ENCODE data around the gene NUMB.
"Not testable (repeated sequence)": the region's sequence is repeated elsewhere in the genome, so short reads cannot be mapped to it uniquely, and the experiment has no call there.

NUMB gene

DNA sequence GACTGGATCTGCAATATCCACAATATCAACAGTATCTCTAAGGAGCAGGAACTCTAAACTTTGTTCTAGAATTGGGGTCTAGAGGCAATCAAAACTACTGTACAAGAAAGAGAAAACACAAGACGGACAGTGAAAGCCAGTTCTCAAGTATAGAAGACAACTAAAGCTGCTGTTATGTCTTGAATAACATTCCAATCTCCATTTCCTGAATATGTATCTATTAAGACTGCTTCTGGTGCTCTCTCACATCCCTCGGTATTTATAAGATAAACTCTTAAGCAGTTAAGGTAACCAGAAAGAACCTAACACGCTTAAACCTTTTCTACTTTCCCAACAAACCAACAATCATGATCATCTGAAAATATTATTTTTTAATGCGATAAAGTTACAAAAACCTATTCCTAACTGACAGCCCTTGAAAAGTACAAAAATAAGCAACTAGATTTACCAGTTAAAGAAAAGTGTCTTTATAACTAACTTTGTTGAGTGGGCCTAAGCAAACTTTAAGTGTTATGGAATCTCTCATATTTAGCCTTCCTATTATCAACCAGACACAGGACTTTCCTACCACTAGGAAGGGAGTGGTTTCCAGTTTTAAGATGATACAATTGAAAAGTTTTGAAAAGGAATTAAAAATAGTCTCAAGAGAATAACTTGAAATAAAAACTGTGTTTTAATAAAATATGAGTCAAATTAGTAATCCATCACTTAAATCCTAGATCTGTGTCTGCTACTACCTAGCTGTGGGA, 30.7 kb downstream of the NUMB start:
- Histone ChIP-seq H3K9ac (no peak overlapping the region), H4K20me1 (peaks cover 60% of the 10 kb centered on the region), H3K9me3 (no peaks in the 10 kb centered on the region), H3K36me3 (peaks cover 8% of the 10 kb centered on the region; the same call in 1 of the 2 replicates), H3K4me3 (no peak overlapping the region), H3K4me2 (no peak overlapping the region), H3K4me1 (peaks cover 21% of the 10 kb centered on the region), H3K27me3 (no peaks in the 10 kb centered on the region), H3K27ac (no peak overlapping the region)
- no peak for TF ChIP-seq Cebpa-rat (IDR thresholded peaks at IDR 0.05)

DNA sequence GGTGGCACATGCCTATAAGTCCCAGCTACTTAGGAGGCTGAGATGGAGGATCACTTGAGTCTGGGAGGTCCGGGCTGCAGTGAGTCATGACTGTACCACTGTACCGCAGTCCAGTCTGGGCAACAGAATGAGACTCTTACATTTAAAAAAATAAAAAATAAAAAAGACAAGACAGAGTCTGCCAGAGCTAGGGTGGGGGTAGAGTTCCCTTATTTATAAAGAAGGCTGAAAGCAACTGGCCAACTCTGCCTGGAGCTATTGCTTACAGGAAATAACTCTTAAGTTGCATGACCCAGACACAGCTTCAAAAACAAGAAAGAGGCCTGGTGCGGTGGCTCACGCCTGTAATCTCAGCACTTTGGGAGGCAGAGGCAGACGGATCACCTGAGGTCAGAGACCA, 31.5 kb downstream of the NUMB start:
- Histone ChIP-seq H3K9ac (no peak overlapping the region), H3K4me2 (no peak overlapping the region), H4K20me1 (peaks cover 61% of the 10 kb centered on the region), H3K36me3 (peaks cover 15% of the 10 kb centered on the region; the same call in 1 of the 2 replicates), H3K27ac (no peak overlapping the region), H3K4me3 (no peak overlapping the region), H3K27me3 (no peaks in the 10 kb centered on the region), H3K4me1 (peaks cover 21% of the 10 kb centered on the region), H3K9me3 (no peaks in the 10 kb centered on the region)
- TF ChIP-seq Cebpa-rat (IDR thresholded peaks at IDR 0.05): no peak

DNA sequence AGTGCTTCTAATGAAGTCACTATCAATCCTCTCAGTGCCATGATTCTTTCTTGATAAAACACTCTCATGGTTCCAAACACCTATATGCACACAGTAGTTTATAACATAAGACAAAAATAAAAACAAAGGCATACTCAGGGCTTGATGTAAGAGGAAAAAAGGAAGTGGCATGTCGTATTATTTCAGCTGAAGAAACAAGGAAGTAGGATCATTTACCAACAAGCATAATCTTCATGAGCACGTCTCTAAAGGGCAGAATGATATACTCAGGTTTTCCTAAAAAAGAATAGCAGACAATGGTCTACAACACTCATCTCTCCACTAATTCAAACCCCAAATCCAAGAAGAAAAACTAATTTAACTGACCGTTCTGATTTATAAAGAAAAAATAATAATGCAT, 33.9 kb downstream of the NUMB start:
- TF ChIP-seq Cebpa-rat (IDR thresholded peaks at IDR 0.05): no peak
- peaks cover 21% of the 10 kb centered on the region for H3K4me1 ChIP-seq
- H3K4me2 ChIP-seq: peak overlapping the region; percentile 34; the same call in 1 of the 2 replicates
- H3K4me3 ChIP-seq: no peak overlapping the region
- no peak overlapping the region for H3K27ac ChIP-seq
- no peaks in the 10 kb centered on the region for H3K9me3 ChIP-seq
- no peak overlapping the region for H3K9ac ChIP-seq
- H3K36me3 ChIP-seq: peaks cover 30% of the 10 kb centered on the region
- no peaks in the 10 kb centered on the region for H3K27me3 ChIP-seq
- H4K20me1 ChIP-seq: peaks cover 61% of the 10 kb centered on the region

DNA sequence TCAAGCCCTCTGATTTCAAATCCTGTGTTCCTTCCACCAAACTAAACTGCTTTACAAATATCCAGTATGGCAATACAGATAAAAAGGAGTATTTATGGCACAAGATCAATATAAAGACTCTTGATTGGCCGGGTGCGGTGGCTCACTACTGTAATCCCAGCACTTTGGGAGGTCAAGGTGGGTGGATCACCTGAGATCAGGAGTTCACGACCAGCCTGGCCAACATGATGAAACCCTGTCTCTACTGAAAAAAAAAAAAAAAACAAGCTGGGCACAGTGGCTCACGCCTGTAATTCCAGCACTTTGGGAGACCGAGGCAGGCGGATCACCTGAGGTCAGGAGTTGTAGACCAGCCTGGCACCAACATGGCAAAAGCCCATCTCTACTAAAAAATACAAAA, 35.3 kb downstream of the NUMB start:
- Histone ChIP-seq H3K4me1 (peaks cover 21% of the 10 kb centered on the region), H3K36me3 (peaks cover 31% of the 10 kb centered on the region), H4K20me1 (peaks cover 56% of the 10 kb centered on the region)
- H3K4me2 ChIP-seq, H3K4me3 ChIP-seq, H3K27ac ChIP-seq, H3K27me3 ChIP-seq, H3K9me3 ChIP-seq, H3K9ac ChIP-seq: not testable (repeated sequence)

DNA sequence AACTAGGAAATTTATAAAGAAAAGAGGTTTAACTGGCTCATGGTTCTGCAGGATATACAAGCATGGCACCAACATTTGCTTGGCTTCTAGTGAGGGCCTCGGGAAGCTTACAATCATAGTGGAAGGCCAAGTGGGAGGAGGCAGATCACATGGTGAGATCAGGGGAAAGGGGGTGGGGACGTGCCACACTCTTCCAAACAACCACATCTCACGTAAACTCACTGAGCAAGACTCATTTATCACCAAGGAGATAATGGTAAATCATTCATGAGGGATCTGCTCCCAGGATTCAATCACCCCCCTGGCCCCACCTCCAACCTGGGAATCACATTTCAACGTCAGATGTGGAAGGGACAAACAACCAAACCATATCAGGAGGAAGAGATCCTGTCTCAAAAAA, 35.8 kb downstream of the NUMB start:
- peaks cover 55% of the 10 kb centered on the region for H4K20me1 ChIP-seq
- H3K4me3 ChIP-seq: no peak overlapping the region
- H3K9ac ChIP-seq: no peak overlapping the region
- peaks cover 20% of the 10 kb centered on the region for H3K4me1 ChIP-seq
- no peak overlapping the region for H3K27ac ChIP-seq
- no peak for TF ChIP-seq Cebpa-rat (IDR thresholded peaks at IDR 0.05)
- no peaks in the 10 kb centered on the region; the same call in 1 of the 2 replicates for H3K9me3 ChIP-seq
- H3K36me3 ChIP-seq: peaks cover 31% of the 10 kb centered on the region
- H3K27me3 ChIP-seq: no peaks in the 10 kb centered on the region
- no peak overlapping the region for H3K4me2 ChIP-seq

DNA sequence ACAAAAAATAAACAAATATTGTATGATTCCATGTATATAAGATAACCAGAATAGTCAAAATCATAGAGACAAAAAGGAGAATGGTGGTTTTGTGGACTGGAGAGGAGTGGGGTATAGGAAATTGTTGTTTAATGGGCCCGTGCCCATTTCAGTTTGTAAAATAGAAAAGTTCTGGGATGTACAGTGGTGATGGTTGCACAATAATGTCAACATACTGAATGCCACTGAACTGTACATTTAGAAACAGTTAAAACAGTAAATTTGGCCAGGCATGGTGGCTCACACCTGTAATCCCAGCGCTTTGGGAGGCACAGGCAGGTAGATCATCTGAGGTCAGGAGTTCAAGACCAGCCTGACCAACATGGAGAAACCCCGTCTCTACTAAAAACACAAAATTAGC, 40.1 kb downstream of the NUMB start:
- H3K4me3 ChIP-seq: no peak overlapping the region
- H3K4me1 ChIP-seq: peaks cover 8% of the 10 kb centered on the region; the same call in 1 of the 2 replicates
- peaks cover 37% of the 10 kb centered on the region for H3K36me3 ChIP-seq
- no peak overlapping the region for H3K9ac ChIP-seq
- H3K27me3 ChIP-seq: no peaks in the 10 kb centered on the region
- no peak overlapping the region for H3K27ac ChIP-seq
- no peak overlapping the region for H3K4me2 ChIP-seq
- H3K9me3 ChIP-seq: peaks cover 11% of the 10 kb centered on the region
- peaks cover 68% of the 10 kb centered on the region for H4K20me1 ChIP-seq
- TF ChIP-seq Cebpa-rat (IDR thresholded peaks at IDR 0.05): no peak

DNA sequence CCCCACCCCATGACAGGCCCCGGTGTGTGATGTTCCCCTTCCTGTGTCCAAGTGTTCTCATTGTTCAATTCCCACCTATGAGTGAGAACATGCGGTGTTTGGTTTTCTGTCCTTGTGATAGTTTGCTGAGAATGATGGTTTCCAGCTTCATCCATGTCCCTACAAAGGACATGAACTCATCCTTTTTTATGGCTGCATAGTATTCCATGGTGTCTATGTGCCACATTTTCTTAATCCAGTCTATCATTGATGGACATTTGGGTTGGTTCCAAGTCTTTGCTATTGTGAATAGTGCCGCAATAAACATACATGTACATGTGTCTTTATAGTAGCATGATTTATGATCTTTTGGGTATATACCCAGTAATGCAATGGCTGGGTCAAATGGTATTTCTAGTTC, 52.1 kb downstream of the NUMB start:
- H3K36me3 ChIP-seq: peaks cover 41% of the 10 kb centered on the region
- not testable (repeated sequence) for H3K9ac ChIP-seq, H3K4me2 ChIP-seq

DNA sequence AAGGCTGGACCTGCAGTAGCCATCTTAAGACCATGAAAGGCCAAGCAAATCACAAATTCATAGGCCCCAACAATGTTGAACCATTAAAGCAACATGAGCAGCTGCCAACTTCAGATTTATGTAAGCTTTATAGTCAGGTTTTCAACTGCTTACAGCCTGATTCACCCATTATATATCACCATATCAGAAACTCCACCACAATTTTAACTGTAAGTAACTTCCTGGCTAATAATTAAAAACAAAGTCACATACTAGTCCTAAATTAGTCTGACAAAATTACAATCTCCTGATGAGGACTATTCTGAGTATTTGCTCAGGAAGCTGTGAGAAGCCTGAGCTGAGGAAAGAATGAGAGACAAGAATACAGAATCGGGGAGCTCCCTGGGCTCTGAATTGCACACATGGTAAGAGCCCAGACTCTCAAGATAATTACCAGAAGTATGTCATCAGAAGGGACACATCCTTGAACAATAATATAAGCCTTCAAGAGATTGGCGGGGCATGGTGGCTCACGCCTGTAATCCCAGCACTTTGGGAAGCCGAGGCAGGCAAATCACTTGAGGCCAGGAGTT, 55.1 kb downstream of the NUMB start:
- Histone ChIP-seq H3K36me3 (peaks cover 45% of the 10 kb centered on the region), H4K20me1 (peaks cover 22% of the 10 kb centered on the region; the same call in 1 of the 2 replicates), H3K4me3 (no peak overlapping the region), H3K27ac (no peak overlapping the region), H3K27me3 (no peaks in the 10 kb centered on the region), H3K9me3 (peaks cover 31% of the 10 kb centered on the region), H3K4me2 (no peak overlapping the region), H3K9ac (no peak overlapping the region), H3K4me1 (peaks cover 24% of the 10 kb centered on the region)
- TF ChIP-seq Cebpa-rat (IDR thresholded peaks at IDR 0.05): no peak

More for the DNA sequence above, 52.1 kb downstream of the NUMB start:
- Histone ChIP-seq H4K20me1 (peaks cover 18% of the 10 kb centered on the region; the same call in 1 of the 2 replicates), H3K9me3 (peaks cover 15% of the 10 kb centered on the region), H3K4me1 (peaks cover 12% of the 10 kb centered on the region)
- H3K27ac ChIP-seq, H3K4me3 ChIP-seq, H3K27me3 ChIP-seq: not testable (repeated sequence)

DNA sequence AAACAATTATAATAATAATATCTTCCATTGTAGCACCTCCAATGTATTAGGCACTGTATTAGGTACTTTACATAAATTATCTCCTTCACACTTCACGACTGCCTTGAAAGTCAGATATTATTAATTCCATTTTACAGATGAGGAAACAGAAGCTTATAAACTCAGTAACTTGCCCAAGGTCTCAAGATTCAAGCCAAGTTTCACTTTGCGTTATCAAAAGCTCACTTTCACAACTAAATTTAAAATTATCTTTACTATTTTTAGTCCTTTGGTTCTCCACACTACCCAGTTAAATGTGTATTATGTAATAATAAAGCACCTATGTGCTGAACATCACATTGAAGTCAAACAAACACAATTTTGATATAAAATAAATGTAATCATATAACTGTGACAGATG, 55.8 kb downstream of the NUMB start:
- no peak overlapping the region for H3K4me3 ChIP-seq
- no peak overlapping the region for H3K4me2 ChIP-seq
- H3K27ac ChIP-seq: no peak overlapping the region
- peaks cover 24% of the 10 kb centered on the region for H3K4me1 ChIP-seq
- peaks cover 45% of the 10 kb centered on the region for H3K36me3 ChIP-seq
- H3K27me3 ChIP-seq: no peaks in the 10 kb centered on the region
- H3K9me3 ChIP-seq: peaks cover 31% of the 10 kb centered on the region
- TF ChIP-seq Cebpa-rat (IDR thresholded peaks at IDR 0.05): no peak
- H3K9ac ChIP-seq: no peak overlapping the region
- H4K20me1 ChIP-seq: peaks cover 22% of the 10 kb centered on the region; the same call in 1 of the 2 replicates

DNA sequence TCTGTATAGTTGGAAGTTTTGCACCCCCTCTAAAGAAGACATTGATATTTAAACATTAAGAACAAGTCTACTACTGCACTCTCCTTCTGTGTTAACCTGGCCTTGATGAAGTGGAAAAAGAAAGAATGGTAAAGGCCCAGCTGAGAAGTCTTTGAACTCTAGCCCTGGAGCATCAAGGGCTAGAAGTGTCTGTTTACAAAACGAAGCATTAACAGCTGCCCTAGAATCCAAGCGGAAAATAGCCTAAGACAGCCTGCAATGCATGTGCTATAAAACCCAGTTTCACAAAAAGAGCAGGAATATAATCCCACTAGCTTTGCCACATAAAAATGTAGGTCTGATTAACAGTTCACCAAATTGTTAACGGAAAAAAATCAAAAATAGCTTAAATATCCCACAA, 60.5 kb downstream of the NUMB start:
- Histone ChIP-seq H3K9me3 (peaks cover 21% of the 10 kb centered on the region; the same call in 1 of the 2 replicates), H3K36me3 (peaks cover 28% of the 10 kb centered on the region), H3K27ac (no peak overlapping the region), H3K27me3 (no peaks in the 10 kb centered on the region), H3K4me3 (no peak overlapping the region), H3K9ac (no peak overlapping the region), H4K20me1 (peaks cover 22% of the 10 kb centered on the region; the same call in 1 of the 2 replicates), H3K4me1 (peaks cover 25% of the 10 kb centered on the region), H3K4me2 (no peak overlapping the region)
- TF ChIP-seq Cebpa-rat (IDR thresholded peaks at IDR 0.05): no peak

All from BLaER1 (cell line).